Neuronal stem cell (in vitro differentiated cells): Measurements from ENCODE around the gene TSPAN17.

Experiments
- DNase-seq: peaks from one replicate; pipeline ENCODE4 v3.0.0-alpha.2; 2013; ENCODE audit warnings: low spot score
- H2AFZ ChIP-seq: one replicate; pipeline ENCODE4 v1.6.1; 2013; ENCODE audit warnings: mild to moderate bottlenecking, low read length, inconsistent platforms
- H2AK5ac ChIP-seq: 2 replicates; pipeline ENCODE4 v1.6.1; 2013; ENCODE audit warnings: low read depth, mild to moderate bottlenecking, inconsistent platforms, low read length, moderate library complexity, mixed read lengths
- H2BK120ac ChIP-seq: 2 replicates; pipeline ENCODE4 v1.6.1; 2013; ENCODE audit warnings: low read depth, mild to moderate bottlenecking, inconsistent platforms, low read length, moderate library complexity, mixed read lengths
- H2BK12ac ChIP-seq: one replicate; pipeline ENCODE4 v1.6.1; 2013; ENCODE audit warnings: low read length, inconsistent platforms
- H2BK15ac ChIP-seq: 2 replicates; pipeline ENCODE4 v1.6.1; 2013; ENCODE audit warnings: mild to moderate bottlenecking, low read length, inconsistent platforms, mixed read lengths
- H2BK5ac ChIP-seq: one replicate; pipeline ENCODE4 v1.6.1; 2013; ENCODE audit warnings: inconsistent platforms, mild to moderate bottlenecking, low read length, moderate library complexity
- H3K14ac ChIP-seq: one replicate; pipeline ENCODE4 v1.6.1; 2013; ENCODE audit warnings: low read length, inconsistent platforms
- H3K18ac ChIP-seq: 2 replicates; pipeline ENCODE4 v1.6.1; 2013; ENCODE audit warnings: low read length, inconsistent platforms
- H3K23ac ChIP-seq: 2 replicates; pipeline ENCODE4 v1.6.1; 2013; ENCODE audit warnings: low read depth, mild to moderate bottlenecking, mixed read lengths, low read length, inconsistent platforms; ENCODE audit not compliant: poor library complexity
- H3K27ac ChIP-seq: replicated peaks from 3 replicates; pipeline ENCODE4 v1.5.1; 2013; ENCODE audit warnings: low read length, inconsistent platforms
- H3K27me3 ChIP-seq, 3 experiments: 2 replicates each; pipeline ENCODE4 v1.6.1; 2013; ENCODE audit warnings: low read length in 3 of 3, mild to moderate bottlenecking in 2 of 3, inconsistent platforms in 1 of 3, low read depth in 1 of 3, mixed read lengths in 1 of 3, moderate library complexity in 1 of 3; ENCODE audit not compliant: control insufficient read depth in 3 of 3, insufficient read depth in 3 of 3
- H3K36me3 ChIP-seq, 2 donors: replicated peaks in 1 of 2; 2 replicates each; pipeline ENCODE4 v1.6.1; 2013; ENCODE audit warnings: low read length in 2 of 2; ENCODE audit not compliant: control insufficient read depth in 2 of 2, insufficient read depth in 2 of 2
- H3K4ac ChIP-seq: 2 replicates; pipeline ENCODE4 v1.6.1; 2013; ENCODE audit warnings: inconsistent platforms, mild to moderate bottlenecking, low read length, moderate library complexity
- H3K4me1 ChIP-seq, 2 donors: 1 replicate in 1 of 2; 2 replicates in 1 of 2; pipeline ENCODE4 v1.6.1; 2013; ENCODE audit warnings: low read length in 2 of 2, low read depth in 1 of 2; ENCODE audit not compliant: control insufficient read depth in 2 of 2, insufficient read depth in 1 of 2
- H3K4me2 ChIP-seq: one replicate; pipeline ENCODE4 v1.6.1; 2013; ENCODE audit warnings: mild to moderate bottlenecking, low read length, inconsistent platforms; ENCODE audit not compliant: insufficient read depth, poor library complexity, severe bottlenecking
- H3K4me3 ChIP-seq, 2 donors: 2 replicates each; pipeline ENCODE4 v1.5.1; 2013; ENCODE audit warnings: low read length in 2 of 2, mild to moderate bottlenecking in 2 of 2, inconsistent platforms in 1 of 2, moderate library complexity in 1 of 2
- H3K79me1 ChIP-seq: one replicate; pipeline ENCODE4 v1.6.1; 2013; ENCODE audit warnings: low read depth, mild to moderate bottlenecking, inconsistent platforms, low read length, moderate library complexity
- H3K9ac ChIP-seq: one replicate; pipeline ENCODE4 v1.6.1; 2013; ENCODE audit warnings: mild to moderate bottlenecking, low read depth, low read length, inconsistent platforms; ENCODE audit not compliant: poor library complexity
- H3K9me3 ChIP-seq, 2 donors: replicated peaks in 1 of 2; 2 replicates each; pipeline versions ENCODE3 to v1.6.1; 2013; ENCODE audit warnings: low read length in 2 of 2, mild to moderate bottlenecking in 2 of 2, inconsistent platforms in 1 of 2, low read depth in 1 of 2, mixed read lengths in 1 of 2, moderate library complexity in 1 of 2; ENCODE audit not compliant: control insufficient read depth in 2 of 2, insufficient read depth in 1 of 2
- H4K8ac ChIP-seq: one replicate; pipeline ENCODE4 v1.6.1; 2013; ENCODE audit warnings: low read depth, mild to moderate bottlenecking, inconsistent platforms, low read length, moderate library complexity
- H4K91ac ChIP-seq: one replicate; pipeline ENCODE4 v1.6.1; 2013; ENCODE audit warnings: low read length, low read depth, mild to moderate bottlenecking, inconsistent platforms; ENCODE audit not compliant: poor library complexity
- WGBS, 2 donors: extraction: QIAGEN DNeasy Blood & Tissue Kit; methylation state at CpG; one replicate each; pipeline ENCODE4 v1.1.7; 2013; ENCODE audit warnings: missing lambda C conversion rate in 2 of 2, mixed read lengths in 1 of 2; ENCODE audit not compliant: insufficient read length in 2 of 2, insufficient replicate concordance in 1 of 2; ENCODE audit errors: extremely low coverage in 2 of 2; 5-methylcytosine and 5-hydroxymethylcytosine counted together

Gene TSPAN17

GRCh38 chr5:176658007-176658599 is 10.8 kb downstream of the TSPAN17 start:
- H4K8ac ChIP-seq, result no peak overlapping the region
- H2BK120ac ChIP-seq, result no peak overlapping the region
- H2AFZ ChIP-seq, result no peak overlapping the region
- H3K4me2 ChIP-seq, result no peak overlapping the region
- no peak overlapping the region for H2BK12ac ChIP-seq
- H3K4me3 ChIP-seq, result no peak overlapping the region
- H3K4ac ChIP-seq, result no peak overlapping the region
- H3K18ac ChIP-seq, result no peak overlapping the region
- no peak overlapping the region for H3K14ac ChIP-seq
- no peak overlapping the region for H2AK5ac ChIP-seq
- no peak overlapping the region for H3K9ac ChIP-seq
- DNase-seq, result peak; percentile 48
- peaks cover 0 to 5% (median 0%) of the 10 kb centered on the region in 3 experiments for H3K27me3 ChIP-seq
- peaks cover 2% of the 10 kb centered on the region for H3K79me1 ChIP-seq
- no peak overlapping the region for H2BK5ac ChIP-seq
- H2BK15ac ChIP-seq, result no peak overlapping the region
- H4K91ac ChIP-seq, result no peak overlapping the region
- no CpG with 5 or more reads among the region's 14 CpGs for WGBS, 2 donors
- H3K9me3 ChIP-seq, result no peaks in the 10 kb centered on the region
- H3K23ac ChIP-seq, result no peak overlapping the region
- peaks cover 8 to 20% of the 10 kb centered on the region in 2 donors for H3K36me3 ChIP-seq
- peaks cover 0 to 2% of the 10 kb centered on the region in 2 donors for H3K4me1 ChIP-seq
- no peak overlapping the region for H3K27ac ChIP-seq

- no peak overlapping the region for H3K27ac ChIP-seq
- no peak overlapping the region for H3K14ac ChIP-seq
- H3K4ac ChIP-seq, result no peak overlapping the region
- H2BK120ac ChIP-seq, result no peak overlapping the region
- no peak overlapping the region for H4K8ac ChIP-seq
- H3K9me3 ChIP-seq, result no peaks in the 10 kb centered on the region
- H2BK15ac ChIP-seq, result no peak overlapping the region
- no CpG with 5 or more reads among the region's 11 CpGs for WGBS, 2 donors
- peaks cover 0 to 5% (median 0%) of the 10 kb centered on the region in 3 experiments for H3K27me3 ChIP-seq
- no peak overlapping the region for H3K9ac ChIP-seq
- H2AK5ac ChIP-seq, result no peak overlapping the region
- H2BK12ac ChIP-seq, result no peak overlapping the region
- no peaks in the 10 kb centered on the region for H3K79me1 ChIP-seq
- no peak overlapping the region for H4K91ac ChIP-seq
- no peak overlapping the region for H2AFZ ChIP-seq
- peaks cover 0 to 2% of the 10 kb centered on the region in 2 donors for H3K4me1 ChIP-seq
- H2BK5ac ChIP-seq, result no peak overlapping the region
- no peak overlapping the region for H3K23ac ChIP-seq
- DNase-seq, result no peak
- H3K36me3 ChIP-seq, result peaks cover 3 to 11% of the 10 kb centered on the region in 2 donors
- H3K4me2 ChIP-seq, result no peak overlapping the region
- no peak overlapping the region for H3K18ac ChIP-seq
- no peak overlapping the region for H3K4me3 ChIP-seq
Observed at GRCh38 chr5:176658817-176659511, 11.7 kb downstream of the TSPAN17 start.

GRCh38 chr5:176659512-176659839 is 12.2 kb downstream of the TSPAN17 start:
- Histone ChIP-seq H3K4me3 (no peak overlapping the region), H3K9me3 (no peaks in the 10 kb centered on the region), H4K91ac (no peak overlapping the region), H3K4me2 (no peak overlapping the region), H2BK5ac (no peak overlapping the region), H3K18ac (no peak overlapping the region), H3K23ac (no peak overlapping the region), H3K27me3 (peaks cover 0 to 8% (median 0%) of the 10 kb centered on the region in 3 experiments), H3K4ac (no peak overlapping the region), H2AFZ (no peak overlapping the region), H2BK15ac (no peak overlapping the region), H4K8ac (no peak overlapping the region), H2BK120ac (no peak overlapping the region), H3K79me1 (no peaks in the 10 kb centered on the region), H3K14ac (no peak overlapping the region), H3K9ac (no peak overlapping the region), H3K36me3 (peaks cover 3 to 7% of the 10 kb centered on the region in 2 donors), H3K4me1 (peaks cover 0 to 6% of the 10 kb centered on the region in 2 donors), H2BK12ac (no peak overlapping the region), H2AK5ac (no peak overlapping the region), H3K27ac (no peak overlapping the region)
- WGBS, 2 donors, result 80% methylated on average over 2 of the region's 7 CpGs; no CpG with 5 or more reads in 1 of the 2 donors
- no peak for DNase-seq

- Histone ChIP-seq H3K27me3 (peaks cover 0 to 11% (median 0%) of the 10 kb centered on the region in 3 experiments), H3K36me3 (peaks cover 3 to 5% of the 10 kb centered on the region in 2 donors), H2BK120ac (no peak overlapping the region), H4K91ac (no peak overlapping the region), H3K4ac (no peak overlapping the region), H2BK12ac (no peak overlapping the region), H2AFZ (no peak overlapping the region), H3K18ac (no peak overlapping the region), H3K14ac (no peak overlapping the region), H2AK5ac (no peak overlapping the region), H2BK5ac (no peak overlapping the region), H3K9me3 (no peaks in the 10 kb centered on the region), H2BK15ac (no peak overlapping the region), H3K4me1 (peaks cover 0 to 9% of the 10 kb centered on the region in 2 donors), H3K79me1 (no peaks in the 10 kb centered on the region), H3K27ac (no peak overlapping the region), H3K4me2 (no peak overlapping the region), H3K4me3 (no peak overlapping the region), H3K9ac (no peak overlapping the region), H4K8ac (no peak overlapping the region), H3K23ac (no peak overlapping the region)
- WGBS, 2 donors, result 100% methylated on average over 1 of the region's 4 CpGs; no CpG with 5 or more reads in 1 of the 2 donors
- no peak for DNase-seq
Observed at GRCh38 chr5:176659860-176660461, 12.7 kb downstream of the TSPAN17 start.
